ENCODE data around the gene PLXNB3.

The PLXNB3 gene

GRCh38 chrX:153783378-153784013 lies 19.4 kb downstream of the PLXNB3 start:
- TF ChIP-seq EZH2phosphoT487 (conservative IDR thresholded peaks at IDR 0.05; ENCODE audit: low read length) = no peak
- TF ChIP-seq CTCF (IDR thresholded peaks at IDR 0.05; ENCODE audit: insufficient read depth, low read length, poor library complexity, severe bottlenecking) = no peak
- Histone ChIP-seq H3K36me3 (ENCODE audit: low read length) (no peaks in the 10 kb centered on the region), H3K27ac (ENCODE audit: low read depth, low read length) (no peak overlapping the region), H3K9me3 (ENCODE audit: insufficient read depth, low read length) (no peaks in the 10 kb centered on the region), H3K4me2 (ENCODE audit: low read depth, low read length, poor library complexity, severe bottlenecking) (no peak overlapping the region), H4K20me1 (ENCODE audit: low read depth, low read length) (no peaks in the 10 kb centered on the region; the same call in 1 of the 2 replicates), H3F3A (ENCODE audit: insufficient read depth) (no peaks in the 10 kb centered on the region), H3K79me2 (ENCODE audit: insufficient read depth, low read length) (no peaks in the 10 kb centered on the region), H3K9ac (ENCODE audit: low read length) (no peak overlapping the region), H3K4me3 (ENCODE audit: insufficient read depth, low read length, poor library complexity, severe bottlenecking) (no peak overlapping the region), H2AFZ (ENCODE audit: low read depth, low read length, severe bottlenecking) (no peak overlapping the region), H3K9me2 (replicated peaks; ENCODE audit: insufficient read depth, low read length) (no peaks in the 10 kb centered on the region), H3K27me3 (ENCODE audit: low read length) (no peaks in the 10 kb centered on the region)

GRCh38 chrX:153784325-153784967 lies 20.4 kb downstream of the PLXNB3 start:
- no peak for TF ChIP-seq CTCF (IDR thresholded peaks at IDR 0.05; ENCODE audit: insufficient read depth, low read length, poor library complexity, severe bottlenecking)
- no peak for TF ChIP-seq EZH2phosphoT487 (conservative IDR thresholded peaks at IDR 0.05; ENCODE audit: low read length)
- H3K27me3 ChIP-seq (ENCODE audit: low read length) = no peaks in the 10 kb centered on the region
- no peaks in the 10 kb centered on the region for H3K9me3 ChIP-seq (ENCODE audit: insufficient read depth, low read length)
- H3K27ac ChIP-seq (ENCODE audit: low read depth, low read length) = no peak overlapping the region
- H3K4me2 ChIP-seq (ENCODE audit: low read depth, low read length, poor library complexity, severe bottlenecking) = no peak overlapping the region
- H3K9ac ChIP-seq (ENCODE audit: low read length) = no peak overlapping the region
- H3K36me3 ChIP-seq (ENCODE audit: low read length) = no peaks in the 10 kb centered on the region
- no peaks in the 10 kb centered on the region for H3K9me2 ChIP-seq (replicated peaks; ENCODE audit: insufficient read depth, low read length)
- no peaks in the 10 kb centered on the region for H3F3A ChIP-seq (ENCODE audit: insufficient read depth)
- no peak overlapping the region for H3K4me3 ChIP-seq (ENCODE audit: insufficient read depth, low read length, poor library complexity, severe bottlenecking)
- no peak overlapping the region for H2AFZ ChIP-seq (ENCODE audit: low read depth, low read length, severe bottlenecking)
- H4K20me1 ChIP-seq (ENCODE audit: low read depth, low read length) = no peaks in the 10 kb centered on the region; the same call in 1 of the 2 replicates
- H3K79me2 ChIP-seq (ENCODE audit: insufficient read depth, low read length) = no peaks in the 10 kb centered on the region

GRCh38 chrX:153786669-153787068 lies 22.6 kb downstream of the PLXNB3 start:
- Histone ChIP-seq H3K9me2 (replicated peaks; ENCODE audit: insufficient read depth, low read length) (no peaks in the 10 kb centered on the region), H3K27me3 (ENCODE audit: low read length) (no peaks in the 10 kb centered on the region), H3F3A (ENCODE audit: insufficient read depth) (no peaks in the 10 kb centered on the region), H3K36me3 (ENCODE audit: low read length) (no peaks in the 10 kb centered on the region), H2AFZ (ENCODE audit: low read depth, low read length, severe bottlenecking) (no peak overlapping the region), H3K4me3 (ENCODE audit: insufficient read depth, low read length, poor library complexity, severe bottlenecking) (no peak overlapping the region), H3K9ac (ENCODE audit: low read length) (no peak overlapping the region), H4K20me1 (ENCODE audit: low read depth, low read length) (no peaks in the 10 kb centered on the region), H3K4me2 (ENCODE audit: low read depth, low read length, poor library complexity, severe bottlenecking) (no peak overlapping the region), H3K27ac (ENCODE audit: low read depth, low read length) (no peak overlapping the region), H3K9me3 (ENCODE audit: insufficient read depth, low read length) (no peaks in the 10 kb centered on the region), H3K79me2 (ENCODE audit: insufficient read depth, low read length) (peaks cover under 1% of the 10 kb centered on the region; the same call in 1 of the 2 replicates)
- TF ChIP-seq EZH2phosphoT487 (conservative IDR thresholded peaks at IDR 0.05; ENCODE audit: low read length) (no peak), CTCF (IDR thresholded peaks at IDR 0.05; ENCODE audit: insufficient read depth, low read length, poor library complexity, severe bottlenecking) (no peak)
